GM10248 (cell line): Measurements from ENCODE around the gene PCDHA12.
"Not testable (repeated sequence)": the region's sequence is repeated elsewhere in the genome, so short reads cannot be mapped to it uniquely, and the experiment has no call there.

ENCODE experiments used
- CTCF ChIA-PET: fragments of 300-600 bp; sonication (Branson Sonifier 250); formaldehyde crosslinking; extraction: SDS; loops from one replicate; lab custom pipeline; 2021; ENCODE audit warnings: antibody characterized with exemption; lab: Yijun Ruan, JAX
- POLR2A ChIA-PET: fragments of 350-650 bp; sonication (Branson Sonifier 250); formaldehyde crosslinking; extraction: SDS; loops from one replicate; lab custom pipeline; 2020; ENCODE audit warnings: antibody characterized with exemption; lab: Yijun Ruan, JAX
- DNase-seq: peaks from one replicate; pipeline ENCODE4 v3.0.0; 2012; ENCODE audit errors: extremely low spot score
- CTCF ChIP-seq: IDR thresholded peaks from 2 replicates; pipeline ENCODE4 v1.5.1; 2012; ENCODE audit warnings: mild to moderate bottlenecking, low read depth; ENCODE audit errors: extremely low read depth, missing control alignments, control extremely low read depth

PCDHA12 gene

GRCh38 chr5:140869555-140869886 lies 5.6 kb upstream of the PCDHA12 start:
- CTCF ChIA-PET, result no interaction called here
- DNase-seq, result no peak
- TF ChIP-seq CTCF, result no peak
- POLR2A ChIA-PET, result no interaction called here

- no peak for DNase-seq
- no peak for TF ChIP-seq CTCF
- POLR2A ChIA-PET, result no interaction called here
- CTCF ChIA-PET, result no interaction called here
These were observed 4.6 kb upstream of the PCDHA12 start for GRCh38 chr5:140870221-140871201.

GRCh38 chr5:140876541-140877261 lies 1.6 kb downstream of the PCDHA12 start:
- POLR2A ChIA-PET, CTCF ChIA-PET, DNase-seq: not testable (repeated sequence)

GRCh38 chr5:140877262-140877581 lies 2.1 kb downstream of the PCDHA12 start:
- no peak for TF ChIP-seq CTCF
- no peak for DNase-seq
- ChIA-PET POLR2A (no interaction called here), CTCF (no interaction called here)

- DNase-seq, result no peak
- TF ChIP-seq CTCF, result no peak
- ChIA-PET POLR2A (no interaction called here), CTCF (no interaction called here)
These were observed 6.9 kb downstream of the PCDHA12 start, which contains the start of gene PCDHA13 for GRCh38 chr5:140881889-140882590. TSS of gene PCDHA13 (plus strand) at chr5:140882124. CDS start at chr5:140882269, 145 bp downstream.

GRCh38 chr5:140882591-140882899 lies 7.4 kb downstream of the PCDHA12 start:
- ChIA-PET CTCF (no interaction called here), POLR2A (no interaction called here)
- DNase-seq, result no peak
- TF ChIP-seq CTCF, result no peak
